H1 (cell line): Measurements from ENCODE around the gene RAB31.
"Not testable (repeated sequence)": the region's sequence is repeated elsewhere in the genome, so short reads cannot be mapped to it uniquely, and the experiment has no call there.

Experiments used
- BRCA1 ChIP-seq: IDR thresholded peaks from 2 replicates; pipeline ENCODE4 v1.6.1; 2012; ENCODE audit warnings: low read depth, low read length, improper control_type of control experiment
- CHD2 ChIP-seq: IDR thresholded peaks from 2 replicates; pipeline ENCODE4 v1.6.1; 2012; ENCODE audit warnings: low read length, improper control_type of control experiment
- EP300 ChIP-seq, 2 experiments: IDR thresholded peaks; 1 replicate in 1 of 2; 2 replicates in 1 of 2; pipeline ENCODE4 v1.6.1; 2011 to 2012; ENCODE audit warnings: low read depth in 2 of 2, low read length in 2 of 2, mild to moderate bottlenecking in 2 of 2, borderline replicate concordance in 1 of 2, inconsistent platforms in 1 of 2, moderate library complexity in 1 of 2
- GTF2F1 ChIP-seq: IDR thresholded peaks from 2 replicates; pipeline ENCODE4 v1.6.1; 2012; ENCODE audit warnings: low read depth, low read length, improper control_type of control experiment, borderline replicate concordance
- NRF1 ChIP-seq: IDR thresholded peaks from 2 replicates; pipeline ENCODE4 v1.6.1; 2011; ENCODE audit warnings: mild to moderate bottlenecking, low read depth, low read length, improper control_type of control experiment
- POLR2A ChIP-seq, 2 experiments: IDR thresholded peaks; 1 replicate in 1 of 2; 2 replicates in 1 of 2; pipeline ENCODE4 v1.6.1; 2011; ENCODE audit warnings: low read depth in 2 of 2, low read length in 2 of 2, mild to moderate bottlenecking in 2 of 2; ENCODE audit errors: control extremely low read depth in 1 of 2
- POLR2AphosphoS5 ChIP-seq: IDR thresholded peaks from 2 replicates; pipeline ENCODE4 v1.6.1; 2011; ENCODE audit warnings: low read depth, low read length
- TCF12 ChIP-seq: IDR thresholded peaks from 2 replicates; pipeline ENCODE4 v1.6.1; 2011; ENCODE audit warnings: low read depth, mild to moderate bottlenecking, low read length
- TF ChIP-seq, protein P1 (sequence below), 3 experiments: IDR thresholded peaks; 1 replicate in 2 of 3; 2 replicates in 1 of 3; pipeline versions ENCODE4 v1.5.1 to v1.6.1; 2011; ENCODE audit warnings: low read length in 3 of 3, mild to moderate bottlenecking in 3 of 3, inconsistent platforms in 2 of 3, low read depth in 1 of 3, moderate library complexity in 1 of 3; ENCODE audit not compliant: insufficient read depth in 1 of 3; ENCODE audit errors: control extremely low read depth in 1 of 3
- TF ChIP-seq, protein P2 (sequence below): IDR thresholded peaks from 2 replicates; pipeline ENCODE4 v1.6.1; 2012; ENCODE audit warnings: inconsistent platforms

DNA sequence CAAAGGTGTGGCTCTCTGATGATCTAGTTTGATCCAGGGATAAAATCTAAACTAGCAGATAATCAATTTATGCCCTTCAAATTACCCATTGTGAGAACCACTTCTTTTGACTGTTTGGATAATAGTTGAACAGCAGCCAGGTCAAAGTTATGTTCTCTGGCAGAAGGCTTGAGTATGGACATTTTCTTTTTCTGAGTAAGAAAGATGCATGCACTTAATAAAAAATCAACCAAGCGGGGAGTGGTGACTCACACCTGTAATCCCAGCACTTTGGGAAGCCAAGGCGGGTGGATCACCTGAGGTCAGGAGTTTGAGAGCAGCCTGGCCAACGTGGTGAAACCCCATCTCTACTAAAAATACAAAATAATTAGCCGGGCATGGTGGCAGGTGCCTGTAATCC lies 183.4 kb downstream of the RAB31 start:
- not testable (repeated sequence) for TF ChIP-seq BRCA1; POLR2AphosphoS5; POLR2A (IDR thresholded peaks at IDR 0.05; ENCODE audit: control extremely low read depth in 1 of 2, low read depth in 2 of 2, low read length in 2 of 2); EP300 (IDR thresholded peaks at IDR 0.05; ENCODE audit: borderline replicate concordance in 1 of 2, low read depth in 2 of 2, low read length in 2 of 2); GTF2F1; CHD2; TCF12; NRF1
- TF ChIP-seq, protein P1, sequence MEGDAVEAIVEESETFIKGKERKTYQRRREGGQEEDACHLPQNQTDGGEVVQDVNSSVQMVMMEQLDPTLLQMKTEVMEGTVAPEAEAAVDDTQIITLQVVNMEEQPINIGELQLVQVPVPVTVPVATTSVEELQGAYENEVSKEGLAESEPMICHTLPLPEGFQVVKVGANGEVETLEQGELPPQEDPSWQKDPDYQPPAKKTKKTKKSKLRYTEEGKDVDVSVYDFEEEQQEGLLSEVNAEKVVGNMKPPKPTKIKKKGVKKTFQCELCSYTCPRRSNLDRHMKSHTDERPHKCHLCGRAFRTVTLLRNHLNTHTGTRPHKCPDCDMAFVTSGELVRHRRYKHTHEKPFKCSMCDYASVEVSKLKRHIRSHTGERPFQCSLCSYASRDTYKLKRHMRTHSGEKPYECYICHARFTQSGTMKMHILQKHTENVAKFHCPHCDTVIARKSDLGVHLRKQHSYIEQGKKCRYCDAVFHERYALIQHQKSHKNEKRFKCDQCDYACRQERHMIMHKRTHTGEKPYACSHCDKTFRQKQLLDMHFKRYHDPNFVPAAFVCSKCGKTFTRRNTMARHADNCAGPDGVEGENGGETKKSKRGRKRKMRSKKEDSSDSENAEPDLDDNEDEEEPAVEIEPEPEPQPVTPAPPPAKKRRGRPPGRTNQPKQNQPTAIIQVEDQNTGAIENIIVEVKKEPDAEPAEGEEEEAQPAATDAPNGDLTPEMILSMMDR (IDR thresholded peaks at IDR 0.05; ENCODE audit: control extremely low read depth in 1 of 3, insufficient read depth in 1 of 3, low read depth in 1 of 3, low read length in 3 of 3) = not testable (repeated sequence)
- TF ChIP-seq, protein P2, sequence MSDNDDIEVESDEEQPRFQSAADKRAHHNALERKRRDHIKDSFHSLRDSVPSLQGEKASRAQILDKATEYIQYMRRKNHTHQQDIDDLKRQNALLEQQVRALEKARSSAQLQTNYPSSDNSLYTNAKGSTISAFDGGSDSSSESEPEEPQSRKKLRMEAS = not testable (repeated sequence)
